ENCODE measurements around the gene ADGRB3. TPM values are rescaled to one million over a fixed set of nuclear protein-coding genes. Genes with fewer than 3 reads are reported as not detected.

Gene ADGRB3
- polyA plus RNA-seq, 1 of the 3 experiments (the other 2 are of a cell fraction), result 0.12 TPM

- DNase-seq, result no peak
- CTCF ChIA-PET, result no interaction called here
- peaks cover 3 to 6% of the 10 kb centered on the region in 2 experiments; a peak in 2 of 4 replicates for H3K4me1 ChIP-seq (ENCODE audit: control insufficient read depth in 1 of 2, insufficient read depth in 2 of 2, low read depth in 1 of 2, low read length in 1 of 2)
These were observed 763.6 kb downstream of the ADGRB3 start for GRCh38 chr6:69398729-69399128.

DNA sequence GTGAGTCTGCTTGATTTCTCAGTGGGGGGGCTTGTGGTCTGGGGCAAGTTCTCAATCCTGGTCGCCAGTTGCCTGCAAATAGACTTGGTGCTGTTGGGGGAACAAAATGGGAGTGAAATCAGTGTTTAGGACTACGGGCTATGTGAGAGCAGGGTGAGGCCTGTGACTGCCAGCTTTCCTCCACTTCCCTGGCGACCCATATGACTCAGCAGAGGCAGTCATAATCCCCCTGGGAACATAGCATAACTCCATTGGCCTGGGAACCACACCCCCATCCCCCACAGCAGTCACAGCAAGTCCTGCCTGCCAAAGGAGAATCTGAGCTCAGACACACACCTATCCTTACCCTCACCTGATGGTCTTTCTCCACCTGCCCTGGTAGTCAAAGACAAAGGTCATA is 773.8 kb downstream of the ADGRB3 start:
- CTCF ChIA-PET, result no interaction called here
- no peak for DNase-seq
- 0% methylated on average over 2 of the region's 3 CpGs for WGBS (ENCODE audit: low lambda C conversion rate)
- TF ChIP-seq SMC3 (IDR thresholded peaks at IDR 0.05; ENCODE audit: low read depth, low read length), result no peak
- TF ChIP-seq REST (IDR thresholded peaks at IDR 0.05; ENCODE audit: low read depth, low read length), result no peak
- TF ChIP-seq RFX5 (IDR thresholded peaks at IDR 0.05; ENCODE audit: low read length), result no peak
- no peak for TF ChIP-seq MEF2A (IDR thresholded peaks at IDR 0.05; ENCODE audit: borderline replicate concordance, low read depth)
- no peak for TF ChIP-seq MXI1 (IDR thresholded peaks at IDR 0.05; ENCODE audit: low read depth, low read length)
- no peak overlapping the region for H3K27ac ChIP-seq (ENCODE audit: low read depth in 2 of 2, low read length in 1 of 2)
- H3K9me2 ChIP-seq, result no peaks in the 10 kb centered on the region
- POLR2A ChIA-PET, result no interaction called here
- no peaks in the 10 kb centered on the region for H3F3A ChIP-seq (replicated peaks; ENCODE audit: insufficient read depth)
- H2AFZ ChIP-seq (ENCODE audit: low read depth), result no peak overlapping the region
- H3K9me3 ChIP-seq, result no peaks in the 10 kb centered on the region
- H3K79me2 ChIP-seq (ENCODE audit: insufficient read depth), result no peaks in the 10 kb centered on the region
- H3K27me3 ChIP-seq (ENCODE audit: insufficient read depth), result no peaks in the 10 kb centered on the region
- no peaks in the 10 kb centered on the region for H4K20me1 ChIP-seq (ENCODE audit: insufficient read depth)
- no peak overlapping the region for H3K4me2 ChIP-seq
- no peaks in the 10 kb centered on the region for H3K4me1 ChIP-seq (ENCODE audit: control insufficient read depth in 1 of 2, insufficient read depth in 2 of 2, low read depth in 1 of 2, low read length in 1 of 2)
- H3K9ac ChIP-seq, result no peak overlapping the region
- H3K36me3 ChIP-seq (replicated peaks in 1 of 2; ENCODE audit: control insufficient read depth in 1 of 2, insufficient read depth in 2 of 2, low read length in 1 of 2), result no peaks in the 10 kb centered on the region
- H3K4me3 ChIP-seq (ENCODE audit: low read depth in 2 of 2, low read length in 1 of 2), result no peak overlapping the region

More at GRCh38 chr6:69398729-69399128, 763.6 kb downstream of the ADGRB3 start:
- Histone ChIP-seq H3F3A (replicated peaks; ENCODE audit: insufficient read depth) (no peaks in the 10 kb centered on the region), H4K20me1 (ENCODE audit: insufficient read depth) (no peaks in the 10 kb centered on the region), H3K27ac (ENCODE audit: low read depth in 2 of 2, low read length in 1 of 2) (no peak overlapping the region), H3K36me3 (replicated peaks in 1 of 2; ENCODE audit: control insufficient read depth in 1 of 2, insufficient read depth in 2 of 2, low read length in 1 of 2) (no peaks in the 10 kb centered on the region), H3K4me2 (no peak overlapping the region), H3K9me2 (no peaks in the 10 kb centered on the region), H3K27me3 (ENCODE audit: insufficient read depth) (no peaks in the 10 kb centered on the region), H3K9me3 (no peaks in the 10 kb centered on the region), H3K9ac (no peak overlapping the region), H3K4me3 (ENCODE audit: low read depth in 2 of 2, low read length in 1 of 2) (no peak overlapping the region), H3K79me2 (ENCODE audit: insufficient read depth) (no peaks in the 10 kb centered on the region), H2AFZ (ENCODE audit: low read depth) (no peak overlapping the region)
- TF ChIP-seq RXRA (IDR thresholded peaks at IDR 0.05; ENCODE audit: borderline replicate concordance, low read depth) (no peak), RFX5 (IDR thresholded peaks at IDR 0.05; ENCODE audit: low read length) (no peak), GATA2 (CRISPR knock-in tag; IDR thresholded peaks at IDR 0.05) (no peak), CHD2 (IDR thresholded peaks at IDR 0.05; ENCODE audit: low read length, partially characterized antibody) (no peak), REST (IDR thresholded peaks at IDR 0.05; ENCODE audit: low read depth, low read length) (no peak), TCF12 (IDR thresholded peaks at IDR 0.05) (no peak)
- WGBS (ENCODE audit: low lambda C conversion rate), result 63% methylated on average over 2 of the region's 2 CpGs
- POLR2A ChIA-PET, result no interaction called here
